GM18909 (cell line): Measurements from ENCODE around the gene ANKRD33B.
"Not testable (repeated sequence)": the region's sequence is repeated elsewhere in the genome, so short reads cannot be mapped to it uniquely, and the experiment has no call there.

ENCODE experiments used
- ATAC-seq: cut with Tn5 transposase; IDR thresholded peaks from one replicate; pipeline ENCODE4 v1.9.1; 2021; ENCODE audit warnings: mild to moderate bottlenecking; ENCODE audit not compliant: unreplicated experiment, poor library complexity

Gene ANKRD33B

GRCh38 chr5:10610058-10610457 lies 46.2 kb downstream of the ANKRD33B start:
- no peak for ATAC-seq

- no peak for ATAC-seq
Measured at GRCh38 chr5:10611290-10611689, 47.4 kb downstream of the ANKRD33B start.

- no peak for ATAC-seq
Measured at GRCh38 chr5:10612251-10612650, 48.4 kb downstream of the ANKRD33B start.

DNA sequence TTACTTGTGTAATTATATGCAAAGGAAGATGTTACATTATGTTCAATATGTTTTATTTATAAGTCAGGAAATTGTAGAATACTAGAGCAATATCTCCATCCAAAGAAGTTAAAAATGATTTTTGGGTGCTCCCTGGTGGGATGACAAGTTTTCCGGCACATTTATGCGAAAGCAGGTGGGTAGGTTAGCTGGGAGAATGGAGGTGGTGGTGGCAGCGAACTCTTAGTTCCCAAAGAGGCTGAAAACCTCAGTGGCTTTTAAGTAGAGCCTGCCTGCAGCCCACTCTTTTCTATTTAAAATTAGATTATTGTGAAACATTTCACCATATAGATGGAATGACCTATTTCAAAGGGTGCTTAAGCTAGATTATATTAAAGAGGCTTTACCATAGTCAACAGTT lies 51.8 kb downstream of the ANKRD33B start:
- ATAC-seq = no peak

- no peak for ATAC-seq
Measured at GRCh38 chr5:10617103-10617502, 53.2 kb downstream of the ANKRD33B start.

DNA sequence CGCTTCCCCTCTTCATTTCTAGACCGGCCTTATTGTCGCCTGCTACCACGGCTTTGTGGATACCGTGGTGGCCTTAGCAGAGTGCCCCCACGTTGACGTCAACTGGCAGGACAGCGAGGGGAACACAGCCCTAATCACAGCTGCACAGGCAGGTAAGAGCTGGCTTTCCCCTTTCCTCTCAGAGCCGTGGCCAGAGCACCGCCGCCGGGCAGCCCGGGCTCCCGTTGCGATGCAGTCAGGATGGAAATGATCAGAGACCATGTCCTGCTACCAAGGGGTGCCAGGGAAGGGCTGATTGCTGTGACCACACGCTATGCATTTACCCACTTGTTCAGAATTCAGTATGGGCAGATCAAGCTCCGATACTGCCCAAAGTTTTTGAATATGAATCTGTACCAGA lies 54.4 kb downstream of the ANKRD33B start:
- no peak for ATAC-seq

DNA sequence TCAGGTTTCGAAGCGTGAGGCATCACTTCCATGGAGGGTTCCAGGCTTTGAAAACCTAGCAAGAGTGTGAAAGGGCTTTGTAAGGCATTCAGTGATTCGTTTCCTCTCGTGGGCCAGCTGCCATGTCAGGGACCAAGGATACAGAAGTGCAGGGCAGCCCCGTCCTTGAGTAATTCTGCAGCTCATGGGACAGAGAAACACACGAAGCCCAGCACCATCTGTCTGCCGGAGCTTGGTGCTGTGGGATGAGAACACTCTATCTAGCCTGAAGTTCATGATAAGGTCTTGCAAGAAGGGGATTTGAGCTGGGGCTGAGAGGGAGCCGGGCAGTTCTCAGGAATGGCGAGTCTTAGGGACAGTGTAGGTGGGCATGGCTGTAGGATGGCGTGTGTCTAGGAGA lies 55.8 kb downstream of the ANKRD33B start:
- no peak for ATAC-seq

- no peak for ATAC-seq
Measured at GRCh38 chr5:10620346-10620745, 56.5 kb downstream of the ANKRD33B start.

DNA sequence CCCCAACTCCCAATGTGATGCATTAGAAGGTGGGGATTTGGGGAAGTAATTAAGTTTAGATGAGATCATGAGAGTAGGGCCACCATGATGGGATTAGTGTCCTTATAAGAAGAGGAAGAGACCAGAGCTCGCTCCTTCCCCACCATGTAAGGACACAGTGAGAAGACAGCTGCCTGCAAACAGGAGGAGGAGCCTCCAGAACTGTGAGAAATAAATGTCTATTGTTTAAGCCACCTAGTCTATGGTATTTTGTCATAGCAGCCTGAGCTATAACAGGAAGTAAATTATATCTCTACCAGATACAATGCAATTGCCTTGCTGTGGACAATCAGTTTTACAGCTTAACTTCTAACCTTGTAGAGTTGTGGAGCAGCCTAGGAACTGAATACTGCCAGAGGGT lies 58.0 kb downstream of the ANKRD33B start:
- ATAC-seq = no peak

- ATAC-seq = no peak
Measured at GRCh38 chr5:10622810-10623209, 58.9 kb downstream of the ANKRD33B start.

DNA sequence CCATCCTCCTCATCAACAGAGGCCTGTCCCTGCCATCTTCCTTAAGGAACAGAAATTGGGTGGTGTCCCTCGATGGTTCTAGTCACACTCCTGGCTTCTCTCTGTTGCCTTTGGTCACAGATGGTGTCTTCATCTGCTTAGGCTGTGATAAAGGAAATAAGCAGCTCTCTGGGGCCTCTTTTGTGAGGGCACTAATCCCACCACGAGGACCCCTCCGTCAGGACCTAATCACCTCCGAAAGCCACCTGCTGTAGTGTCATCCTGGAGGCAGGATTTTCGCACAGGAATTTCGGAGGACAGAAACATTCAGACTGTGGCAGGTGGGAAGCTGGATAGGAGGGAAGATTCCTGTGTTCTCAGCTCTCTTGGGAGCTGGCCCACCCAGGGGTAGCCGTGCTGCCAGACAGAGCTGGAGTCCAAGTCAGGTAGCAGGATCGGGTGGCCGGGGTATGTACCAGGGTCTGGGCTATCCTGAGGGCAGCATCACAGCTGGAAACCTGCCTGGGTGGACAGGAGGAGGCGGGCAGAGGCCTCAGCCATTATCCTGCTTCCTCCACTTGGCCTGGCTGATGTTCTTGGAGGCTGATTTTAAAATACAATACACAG lies 59.5 kb downstream of the ANKRD33B start:
- ATAC-seq = no peak

DNA sequence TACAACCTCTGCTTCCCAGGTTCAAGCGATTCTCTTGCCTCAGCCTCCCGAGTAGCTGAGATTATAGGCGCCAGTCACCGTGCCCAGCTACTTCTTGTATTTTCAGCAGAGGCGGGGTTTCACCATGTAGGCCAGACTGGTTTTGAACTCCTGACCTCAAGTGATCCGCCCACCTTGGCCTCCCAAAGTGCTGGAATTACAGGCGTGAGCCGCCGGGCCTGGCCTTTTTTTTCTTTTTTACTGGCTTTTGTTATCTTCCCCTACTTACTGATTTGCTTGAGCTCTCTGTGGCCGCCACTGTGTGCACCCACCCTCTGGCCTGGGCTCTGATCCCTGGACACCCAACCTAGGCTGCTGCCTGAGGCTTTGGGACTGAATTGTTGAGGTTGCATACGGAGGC lies 60.3 kb downstream of the ANKRD33B start:
- no peak for ATAC-seq

GRCh38 chr5:10624679-10625078 lies 60.8 kb downstream of the ANKRD33B start:
- ATAC-seq = no peak

- no peak for ATAC-seq
Measured at GRCh38 chr5:10625700-10626472, 62.0 kb downstream of the ANKRD33B start.

- no peak for ATAC-seq
Measured at GRCh38 chr5:10626473-10627013, 62.7 kb downstream of the ANKRD33B start.

DNA sequence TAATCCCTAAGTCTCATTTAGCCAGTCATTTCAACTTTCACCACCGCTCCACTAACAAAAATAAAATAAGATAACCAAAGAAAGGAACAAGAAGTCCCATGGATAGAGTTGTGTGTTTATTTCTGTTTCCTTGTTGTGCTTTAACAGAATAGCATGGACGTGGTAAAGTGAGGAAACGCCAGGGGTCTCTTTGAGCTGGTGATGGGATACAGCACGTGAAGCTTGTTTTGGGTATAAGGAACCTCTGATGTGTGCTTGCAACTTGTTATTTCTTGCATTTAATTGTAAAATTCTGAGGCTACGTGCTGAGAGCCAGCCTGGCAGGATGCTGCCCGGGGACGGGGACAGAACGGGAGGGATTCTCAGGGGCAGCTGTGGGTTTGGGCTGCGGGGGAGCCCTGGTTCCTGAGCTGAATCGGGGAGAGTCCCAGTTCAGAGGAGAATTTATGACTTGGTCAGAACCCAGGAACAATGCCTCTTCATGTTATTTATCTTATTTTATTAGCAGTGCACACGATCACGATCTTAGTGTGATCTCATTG lies 63.4 kb downstream of the ANKRD33B start:
- peak; percentile 13 for ATAC-seq

DNA sequence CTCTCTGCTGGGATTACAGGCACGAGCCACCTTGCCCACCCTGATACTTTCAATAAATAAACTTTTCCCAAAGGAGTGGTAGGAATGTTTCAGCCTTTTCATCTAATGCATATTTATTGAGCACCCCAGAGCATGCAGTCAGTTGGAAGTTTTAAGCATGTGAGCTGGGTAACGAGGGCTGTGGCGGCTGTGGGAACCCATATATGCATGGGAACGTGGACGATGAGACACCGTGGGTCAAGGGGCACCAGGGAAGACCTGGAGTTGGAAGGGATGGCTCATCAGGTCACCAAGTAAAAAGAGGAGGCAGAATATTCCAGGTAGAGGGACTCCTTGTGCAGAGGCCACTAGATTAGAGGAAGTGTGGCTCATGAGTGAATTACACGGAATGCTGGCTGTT lies 64.7 kb downstream of the ANKRD33B start:
- ATAC-seq = no peak

DNA sequence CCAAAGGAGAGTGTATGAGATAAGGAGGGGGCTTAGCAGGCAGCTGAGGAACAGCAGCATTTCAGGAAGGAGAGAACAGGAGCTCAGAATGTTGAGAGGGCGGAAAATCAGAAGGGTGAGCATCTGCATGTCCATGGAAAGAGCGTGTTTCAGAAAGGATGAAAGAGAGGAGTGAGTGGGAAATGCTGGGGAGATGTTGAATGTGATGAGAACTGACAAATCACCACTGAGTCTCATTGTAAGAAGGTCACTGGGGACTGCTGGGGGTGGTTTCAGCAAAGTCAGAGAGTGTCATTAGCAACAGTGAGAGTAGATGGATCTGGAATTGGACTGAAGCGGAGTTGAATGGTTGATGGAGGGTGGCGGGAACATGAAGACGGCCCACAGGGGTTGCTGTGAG lies 65.8 kb downstream of the ANKRD33B start:
- no peak for ATAC-seq

GRCh38 chr5:10630126-10630525 lies 66.3 kb downstream of the ANKRD33B start:
- no peak for ATAC-seq

- not testable (repeated sequence) for ATAC-seq
Measured at GRCh38 chr5:10630744-10631143, 66.9 kb downstream of the ANKRD33B start.

- peak; percentile 18 for ATAC-seq
Measured at GRCh38 chr5:10631316-10631996, 67.6 kb downstream of the ANKRD33B start.
